Left cardiac atrium (tissue), 4 donors: Measurements from ENCODE around the gene ABHD12. TPM values are rescaled to one million over a fixed set of nuclear protein-coding genes. Genes with fewer than 3 reads are reported as not detected.

Experiments used
- ATAC-seq, 2 donors: fragments of 200-7000 bp; cut with Tn5 transposase; one replicate each; pipeline ENCODE4 v1.9.1; 2020; ENCODE audit warnings: mild to moderate bottlenecking in 2 of 2, moderate library complexity in 2 of 2
- DNase-seq: peaks from one replicate; pipeline ENCODE4 v3.0.0-alpha.2; 2020
- intact Hi-C, 2 donors: fragments of 100-400 bp; cut with DNase I; formaldehyde crosslinking; loops; one replicate each; pipeline versions ENCODE4 v1.14.1 to v1.15.1; 2022 to 2023
- total RNA-seq, 2 donors: library from RNA; stranded (reverse); fragmentation: NEBNext Ultra II Directional; extraction: Animal tissue kit (Norgen Biotek cat#: 25700); gene quantifications; one replicate each; pipeline ENCODE4 v1.2.1, GENCODE V29; 2021
- donor health status: DM: no; HTN: yes; CAD: no.
- donor health status: DM: no; HTN: yes; CAD: no; lungs with severe emphysema.
- donor health status: DM: yes; HTN: yes; CAD: no.
- donor health status: Dilated cardiomyopathy.

The ABHD12 gene
- total RNA-seq, 2 donors from 2014 or later = 22.6 to 30.2 TPM

- intact Hi-C loops = loop anchor here in 1 of 2 donors (5.0 to 10.0 kb wide), 2 partner anchors 36 to 262 kb away; partner anchors contain the start of gene APMAP
- DNase-seq (no peak), ATAC-seq (peak in 1 of 2 donors; percentile 40)
Observed at GRCh38 chr20:25256226-25256859, 134.3 kb downstream of the ABHD12 start.

GRCh38 chr20:25254986-25255680 is 135.5 kb downstream of the ABHD12 start:
- intact Hi-C loops = loop anchor here in 1 of 2 donors (5.0 to 10.0 kb wide), 2 partner anchors 37 to 260 kb away; partner anchors contain the start of gene APMAP
- DNase-seq = peak; percentile 63
- ATAC-seq = peak; percentile 84 to 90

GRCh38 chr20:25254571-25254970 is 136.1 kb downstream of the ABHD12 start:
- ATAC-seq = peak; percentile 50 to 57

GRCh38 chr20:25253606-25254275 is 136.9 kb downstream of the ABHD12 start:
- ATAC-seq (no peak), DNase-seq (no peak)
- intact Hi-C loops = loop anchor here in 1 of 2 donors (10.0 kb wide), 1 partner anchor 259 kb away; the partner anchor contains the start of gene APMAP

More at GRCh38 chr20:25254571-25254970, 136.1 kb downstream of the ABHD12 start:
- no peak for DNase-seq
- intact Hi-C loops = loop anchor here in 1 of 2 donors (10.0 kb wide), 1 partner anchor 260 kb away; the partner anchor contains the start of gene APMAP

DNA sequence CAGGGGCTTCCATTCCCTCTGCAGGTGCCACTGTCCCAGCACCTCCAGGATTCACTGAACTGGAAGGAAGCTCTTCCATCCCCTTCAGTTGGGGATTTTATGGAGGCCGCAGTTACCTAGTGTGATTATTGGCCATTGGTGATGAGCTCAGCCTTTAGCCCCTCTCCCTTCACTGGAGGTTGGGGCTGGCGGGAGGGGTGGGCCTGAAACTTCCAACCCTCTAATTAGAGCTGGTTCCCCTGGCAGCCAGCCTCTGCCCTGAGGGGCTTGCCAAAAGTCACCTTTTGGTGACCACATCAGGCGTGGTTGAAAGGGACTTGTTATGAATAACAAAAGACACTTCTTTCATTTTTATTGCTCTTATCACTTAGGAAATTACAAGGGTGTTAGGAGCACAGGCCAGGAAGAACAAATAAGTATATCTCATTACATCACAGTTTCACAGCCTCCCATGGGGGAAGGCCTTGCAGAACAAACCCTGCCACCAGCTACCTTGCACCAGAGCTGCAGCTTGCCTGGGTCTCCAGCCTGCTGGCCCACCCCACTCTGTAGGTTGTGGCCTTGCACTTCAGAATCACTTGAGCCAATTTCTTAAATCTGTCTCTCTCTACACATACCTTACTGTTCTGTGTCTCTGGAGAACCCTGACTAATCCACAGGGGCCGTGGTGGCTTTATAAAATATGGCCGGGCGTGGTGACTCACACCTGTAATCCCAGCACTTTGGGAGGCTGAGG is 137.8 kb downstream of the ABHD12 start:
- ATAC-seq = no peak
- intact Hi-C loops = loop anchor here in 1 of 2 donors (10.0 kb wide), 1 partner anchor 258 kb away; the partner anchor contains the start of gene APMAP

GRCh38 chr20:25252230-25252651 is 138.4 kb downstream of the ABHD12 start:
- DNase-seq (no peak), ATAC-seq (no peak)
- intact Hi-C loops = loop anchor here in 1 of 2 donors (10.0 kb wide), 1 partner anchor 257 kb away; the partner anchor contains the start of gene APMAP

More for the DNA sequence above, 137.8 kb downstream of the ABHD12 start:
- DNase-seq = no peak

GRCh38 chr20:25251558-25251957 is 139.1 kb downstream of the ABHD12 start:
- no peak for ATAC-seq
- DNase-seq = no peak
- intact Hi-C loops = loop anchor here in 1 of 2 donors (10.0 kb wide), 1 partner anchor 257 kb away; the partner anchor contains the start of gene APMAP

- DNase-seq (no peak), ATAC-seq (no peak)
- intact Hi-C loops = loop anchor here in 1 of 2 donors (10.0 kb wide), 1 partner anchor 256 kb away; the partner anchor contains the start of gene APMAP
Observed at GRCh38 chr20:25251019-25251418, 139.6 kb downstream of the ABHD12 start.

DNA sequence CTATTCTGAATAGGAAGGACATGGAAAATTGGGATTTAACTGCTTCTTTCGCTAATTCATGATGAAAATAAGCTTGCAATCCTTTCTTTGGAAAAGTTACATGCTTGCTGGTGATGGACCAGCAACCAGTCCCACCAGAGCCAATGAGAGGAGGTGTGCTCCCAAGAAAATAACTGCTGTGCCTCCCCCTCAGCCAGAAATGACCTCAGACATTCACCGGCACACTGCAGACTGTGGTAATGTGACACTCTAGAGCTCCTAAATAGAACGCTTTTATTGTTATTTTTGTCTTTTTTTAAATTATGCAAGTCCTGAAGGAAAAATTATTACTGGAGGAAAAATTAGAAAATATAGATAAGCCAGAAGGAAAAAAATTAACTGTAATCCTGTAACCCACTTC is 140.1 kb downstream of the ABHD12 start:
- DNase-seq (no peak), ATAC-seq (no peak)
- intact Hi-C loops = loop anchor here in 1 of 2 donors (10.0 kb wide), 1 partner anchor 256 kb away; the partner anchor contains the start of gene APMAP

Other genes starting within 250 kb of the ABHD12 start
- 100 to 1,000 TPM; 110 to 127 TPM for gene ENTPD6, start 195.1 kb downstream of the ABHD12 start, total RNA-seq
- 100 to 1,000 TPM; 103 to 152 TPM for gene PYGB, start 142.8 kb downstream of the ABHD12 start, total RNA-seq
- 1 to 10 TPM in 1 of 2 donors, under 1 TPM in 1; 0.73 to 1.6 TPM for gene GINS1, start 16.8 kb upstream of the ABHD12 start, total RNA-seq
- gene NINL, start 194.7 kb upstream of the ABHD12 start, total RNA-seq = 1 to 10 TPM; 3.8 to 5.1 TPM
- 1 to 10 TPM; 4.4 to 6.7 TPM for gene NANP, start 233.2 kb upstream of the ABHD12 start, total RNA-seq